DMS53 (cell line): Measurements from ENCODE around the gene ANO3.
A peak's percentile ranks its signal among the peaks of the same experiment; 100 is the strongest.
"Not testable (repeated sequence)": the region's sequence is repeated elsewhere in the genome, so short reads cannot be mapped to it uniquely, and the experiment has no call there.

Source experiments
- DNase-seq: peaks from one replicate; lab custom pipeline; 2025; lab: John Stamatoyannopoulos, UW

Gene ANO3

GRCh38 chr11:26575946-26576345 is 244.0 kb downstream of the ANO3 start:
- no peak for DNase-seq

- no peak for DNase-seq
These were observed 247.2 kb downstream of the ANO3 start for GRCh38 chr11:26578998-26579661.

- DNase-seq = no peak
These were observed 247.8 kb downstream of the ANO3 start for GRCh38 chr11:26579683-26580082.

DNA sequence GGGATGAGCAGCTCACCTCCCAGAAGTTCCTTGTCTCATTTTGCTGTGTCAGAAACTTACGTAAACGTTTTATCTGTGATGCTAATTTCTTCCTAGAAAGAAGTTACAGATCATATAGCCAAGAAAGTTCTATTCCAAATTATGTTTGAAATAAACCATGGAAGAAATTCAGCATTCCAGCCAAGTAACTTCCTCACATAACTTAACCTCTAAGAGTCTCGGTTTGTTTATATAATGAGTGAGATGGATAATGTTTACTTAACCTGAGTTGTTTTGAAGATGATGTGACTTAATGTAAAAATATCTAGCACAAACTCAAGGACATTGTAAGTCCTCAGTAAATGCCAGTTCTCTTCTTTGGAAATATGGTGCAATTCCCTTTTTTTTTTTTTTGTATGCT is 249.0 kb downstream of the ANO3 start:
- DNase-seq = peak; percentile 16

DNA sequence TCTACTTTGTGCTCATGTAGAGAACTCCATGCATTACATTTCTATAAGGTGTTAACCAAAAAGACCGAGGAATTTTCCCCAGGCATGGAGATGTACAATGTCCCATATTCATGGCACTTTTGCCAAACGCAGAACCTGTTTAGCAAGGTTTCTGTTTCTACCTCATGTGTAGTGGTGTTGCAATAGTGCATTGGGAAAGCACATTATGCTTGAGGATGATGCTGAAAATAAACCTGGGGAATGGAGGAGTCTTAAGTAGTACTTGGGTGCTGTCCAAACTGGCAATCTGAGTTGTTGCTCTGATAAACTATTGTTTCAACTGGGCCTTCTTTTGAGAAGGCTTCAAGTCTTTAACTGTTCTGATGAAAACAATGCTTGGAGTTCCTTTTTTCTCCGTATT is 251.6 kb downstream of the ANO3 start:
- peak; percentile 85 for DNase-seq

GRCh38 chr11:26584818-26585217 is 252.9 kb downstream of the ANO3 start:
- DNase-seq = peak; percentile 91

GRCh38 chr11:26587073-26587472 is 255.1 kb downstream of the ANO3 start:
- DNase-seq = no peak

DNA sequence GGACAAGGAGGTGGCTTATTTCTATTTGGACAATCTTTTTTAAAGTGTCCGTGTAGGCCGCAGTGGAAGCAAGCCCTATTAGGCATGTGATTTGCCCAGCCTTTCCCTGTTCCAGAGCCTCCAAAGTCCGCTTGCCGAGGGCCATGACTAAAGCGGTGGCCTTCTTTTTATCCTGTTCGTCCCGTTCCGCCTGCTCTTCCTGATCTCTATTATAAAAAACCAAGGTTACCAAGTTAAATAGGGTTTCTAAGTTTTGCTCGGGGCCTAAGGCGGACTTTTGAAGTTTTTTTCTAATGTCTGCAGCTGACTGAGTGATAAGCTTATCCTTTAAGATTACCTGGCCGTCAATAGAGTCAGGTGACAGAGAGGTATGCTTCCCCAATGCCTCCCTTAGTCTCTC is 261.8 kb downstream of the ANO3 start:
- DNase-seq = no peak

DNA sequence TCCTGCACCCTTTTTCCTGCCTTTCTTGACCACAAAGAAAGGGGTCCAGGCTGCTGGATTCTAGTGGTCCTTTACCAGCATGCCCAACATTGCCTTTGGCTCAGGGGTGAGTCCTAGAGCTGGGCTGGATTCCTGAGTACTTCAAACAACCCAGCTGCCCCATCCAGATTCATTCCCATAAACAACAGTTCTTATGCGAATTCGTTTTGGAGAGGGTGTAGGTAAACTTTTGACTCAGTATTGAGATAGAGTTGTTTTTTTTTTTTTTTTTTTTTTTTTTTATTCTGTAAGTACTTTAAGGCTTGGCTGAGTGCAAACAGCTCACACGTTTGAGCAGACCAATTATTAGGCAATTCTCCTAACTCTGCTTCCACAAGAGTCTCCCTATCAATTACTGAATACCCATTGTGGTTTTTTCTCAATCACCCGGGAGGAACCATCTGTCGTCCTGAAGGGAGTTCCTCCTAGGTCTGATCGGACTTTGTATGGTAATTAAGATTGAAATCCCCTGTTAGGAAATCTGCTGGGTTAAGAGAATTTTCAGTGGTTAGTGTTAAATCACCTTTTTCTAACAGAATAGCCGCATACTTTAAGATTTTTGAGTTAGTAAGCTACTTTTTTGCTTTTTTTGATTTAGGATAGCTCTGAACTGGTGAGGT is 263.4 kb downstream of the ANO3 start:
- not testable (repeated sequence) for DNase-seq

DNA sequence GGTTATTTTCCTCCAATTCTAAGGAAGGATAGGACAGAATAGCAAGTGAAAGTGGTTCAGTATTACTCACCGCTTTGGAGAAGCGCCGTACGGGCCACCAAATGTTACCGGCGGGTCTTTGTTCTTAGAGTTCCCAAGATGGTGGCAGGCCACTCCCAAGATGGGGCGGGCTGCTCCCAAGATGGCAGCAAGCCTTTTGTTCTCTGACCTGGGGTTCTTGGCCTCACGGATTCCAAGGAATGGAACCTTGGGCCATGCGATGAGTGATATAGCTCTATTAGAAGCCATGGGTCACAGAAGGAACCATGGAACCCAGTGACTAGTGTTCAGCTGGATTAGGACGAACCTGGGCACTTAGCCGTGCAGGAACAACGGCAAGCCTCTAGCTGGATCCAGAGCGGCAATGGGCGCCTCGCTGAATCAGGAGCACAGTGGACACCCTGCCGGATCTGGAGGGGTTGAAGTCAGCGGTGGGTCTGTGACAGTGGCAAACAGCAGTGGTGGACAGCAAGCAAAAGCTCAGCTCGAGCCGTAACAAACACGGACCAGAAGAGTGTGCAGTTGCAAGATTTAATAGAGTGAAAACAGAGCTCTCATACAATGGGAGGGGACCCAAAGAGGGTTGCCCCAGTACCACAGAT is 265.2 kb downstream of the ANO3 start:
- DNase-seq = not testable (repeated sequence)

DNA sequence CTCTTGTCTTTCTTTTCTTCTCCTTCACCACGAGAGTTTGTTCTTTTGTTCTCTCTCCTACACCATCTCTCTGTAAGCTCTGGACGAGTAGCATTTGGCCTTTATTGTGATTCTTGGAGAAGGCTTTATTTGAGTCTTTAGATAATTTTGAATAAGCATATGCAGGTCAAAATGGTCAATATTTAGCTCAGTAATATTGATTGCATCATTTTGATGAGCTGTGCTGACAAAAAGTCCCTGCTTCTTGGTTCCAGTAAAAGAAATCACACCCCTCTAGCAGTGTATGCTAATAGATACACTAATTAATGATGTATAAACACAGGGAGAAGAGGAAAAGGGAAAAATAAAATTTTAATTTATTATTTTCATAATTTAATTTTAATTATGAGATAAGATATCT is 266.0 kb downstream of the ANO3 start:
- DNase-seq = no peak

- DNase-seq = peak; percentile 75
These were observed 267.5 kb downstream of the ANO3 start for GRCh38 chr11:26599425-26599824.

- DNase-seq = no peak
These were observed 268.0 kb downstream of the ANO3 start for GRCh38 chr11:26599876-26600434.

DNA sequence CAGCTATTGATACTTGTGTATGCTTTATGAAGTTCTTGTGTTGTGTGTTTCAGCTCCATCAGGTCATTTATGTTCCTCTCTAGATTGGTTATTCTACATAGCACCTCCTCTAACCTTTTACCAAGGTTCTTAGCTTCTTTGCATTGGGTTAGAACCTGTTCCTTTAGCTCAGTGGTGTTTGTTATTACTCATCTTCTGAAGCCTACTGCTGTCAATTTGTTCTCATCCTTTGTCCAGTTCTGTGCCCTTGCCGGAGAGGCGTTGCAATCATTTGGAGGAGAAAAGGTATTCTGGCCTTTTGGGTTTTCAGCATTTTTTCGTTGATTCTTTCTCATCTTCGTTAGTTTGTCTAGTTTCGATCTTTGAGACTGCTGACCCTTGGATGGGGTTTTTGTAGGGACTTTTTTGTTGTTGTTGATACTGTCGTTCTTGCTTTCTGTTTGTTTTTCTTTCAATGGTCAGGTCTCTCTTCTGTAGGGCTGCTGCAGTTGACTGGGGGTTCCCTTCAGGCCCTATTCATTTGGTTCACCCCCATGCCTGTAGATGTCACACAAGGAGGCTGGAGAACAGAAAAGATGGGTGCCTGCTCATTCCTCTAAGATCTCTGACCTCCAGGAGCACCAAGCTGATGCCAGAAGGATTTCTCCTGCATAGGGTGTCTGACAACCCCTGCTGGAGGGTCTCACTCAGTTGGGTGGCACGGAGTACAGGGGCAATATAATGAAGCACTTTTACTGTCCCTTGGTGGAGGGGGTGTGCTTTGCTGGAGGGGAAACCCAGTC is 276.0 kb downstream of the ANO3 start:
- DNase-seq = no peak

DNA sequence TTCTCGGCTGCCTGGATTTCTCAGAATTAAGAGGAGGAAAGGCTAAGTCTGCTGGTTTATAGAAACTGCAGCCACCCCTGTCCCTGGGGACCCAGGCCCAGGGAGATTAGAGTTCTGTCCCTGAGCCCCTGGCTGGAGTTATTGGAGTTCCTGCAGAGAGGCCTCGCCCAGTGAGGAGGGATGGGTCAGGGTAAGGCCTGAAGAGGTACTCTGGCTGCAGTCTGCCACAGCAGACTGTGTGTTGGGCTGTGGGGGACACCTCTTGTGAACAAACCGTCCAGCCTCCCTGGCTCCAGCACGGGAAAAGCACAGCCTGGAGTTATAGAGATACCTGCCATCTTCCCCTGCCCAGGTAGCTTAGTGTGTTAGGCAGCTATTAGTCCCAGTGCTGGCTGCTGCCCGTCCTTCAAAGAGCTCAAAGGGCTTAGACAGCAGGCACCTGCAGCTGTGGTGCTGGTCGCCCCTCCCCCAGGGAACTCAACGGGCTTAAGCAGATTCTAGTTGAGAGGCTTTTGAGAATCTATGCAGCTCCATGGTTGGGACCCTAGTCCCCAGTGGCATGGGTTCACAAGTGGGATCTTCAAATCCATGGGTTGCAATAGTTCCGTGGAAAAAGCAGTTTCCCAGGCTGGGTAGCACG is 276.7 kb downstream of the ANO3 start:
- no peak for DNase-seq

DNA sequence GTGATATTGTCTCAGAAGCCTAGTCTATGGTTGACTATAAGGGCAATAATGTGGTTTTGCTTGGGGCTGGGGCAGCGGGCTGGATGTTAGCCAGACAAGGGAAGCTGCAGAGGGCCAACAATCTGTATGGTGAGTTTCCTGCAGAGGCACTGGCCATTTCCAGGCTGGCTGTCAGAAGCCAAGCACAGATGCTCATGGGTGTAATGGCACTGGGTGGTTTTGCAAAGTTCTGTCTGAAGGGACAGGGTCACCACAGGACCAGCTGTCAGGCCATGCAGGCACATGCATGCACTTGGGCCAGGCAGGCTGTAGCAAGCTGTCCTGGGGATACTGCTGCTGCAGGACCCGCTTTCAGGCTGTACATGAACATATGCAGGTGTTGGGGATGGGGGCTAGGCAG is 281.8 kb downstream of the ANO3 start:
- no peak for DNase-seq

DNA sequence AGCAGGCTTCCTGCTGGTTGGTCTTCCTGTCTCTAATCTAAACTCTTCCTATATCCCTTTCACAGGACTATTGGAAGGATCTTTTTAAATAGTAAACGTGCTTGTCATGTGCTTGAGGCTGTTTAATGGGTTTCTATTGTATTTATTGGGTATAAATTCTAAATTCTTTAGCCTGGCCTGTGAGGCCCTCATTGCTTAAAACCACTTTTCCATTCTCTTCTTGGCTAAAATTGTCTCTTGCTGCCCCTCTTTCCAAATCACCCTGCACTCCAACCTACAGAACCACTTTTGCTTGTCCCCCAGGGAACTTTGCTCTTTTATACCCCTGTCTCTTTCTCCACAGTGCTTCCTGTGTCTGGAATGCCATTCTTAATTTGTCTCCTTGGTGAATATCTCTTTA is 286.5 kb downstream of the ANO3 start:
- no peak for DNase-seq

GRCh38 chr11:26620282-26621045 is 288.5 kb downstream of the ANO3 start:
- DNase-seq = peak; percentile 80

DNA sequence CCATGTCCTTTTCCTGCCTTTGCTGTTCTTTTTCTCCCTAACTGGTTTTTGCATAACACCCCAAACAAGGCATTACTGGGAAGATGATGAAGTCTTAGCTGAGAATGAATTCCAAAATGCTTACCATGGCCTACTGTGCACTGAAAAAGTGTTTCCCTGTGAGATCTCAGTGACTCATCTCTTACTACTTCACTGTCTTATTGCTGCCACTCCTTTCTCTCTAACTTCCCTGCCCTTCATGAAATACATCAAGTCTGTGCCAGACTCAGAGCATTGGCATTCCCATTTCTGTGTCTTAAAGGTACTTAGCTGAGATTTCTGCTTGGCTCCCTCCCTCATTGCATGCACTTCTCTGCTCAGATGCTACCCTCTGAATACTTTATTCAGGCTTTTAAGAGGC is 289.2 kb downstream of the ANO3 start:
- DNase-seq = peak; percentile 30

DNA sequence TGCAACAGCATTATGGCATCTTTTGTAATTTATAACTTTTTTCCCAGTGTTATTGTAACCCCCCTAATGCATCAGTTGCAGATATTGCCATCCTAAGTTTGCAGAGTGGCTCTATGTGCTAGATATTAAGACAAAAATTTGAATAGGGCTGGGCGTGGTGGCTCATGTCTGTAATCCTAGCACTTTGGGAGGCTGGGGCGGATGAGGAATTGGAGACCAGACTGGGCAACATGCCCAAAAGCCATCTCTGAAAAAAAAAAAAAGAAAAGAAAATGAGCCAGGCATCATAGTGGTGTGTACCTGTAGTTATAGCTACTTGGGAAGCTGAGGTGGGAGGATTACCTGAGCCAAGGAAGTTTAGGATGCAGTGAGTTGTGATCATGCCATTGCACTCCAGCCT is 290.3 kb downstream of the ANO3 start:
- DNase-seq = no peak

DNA sequence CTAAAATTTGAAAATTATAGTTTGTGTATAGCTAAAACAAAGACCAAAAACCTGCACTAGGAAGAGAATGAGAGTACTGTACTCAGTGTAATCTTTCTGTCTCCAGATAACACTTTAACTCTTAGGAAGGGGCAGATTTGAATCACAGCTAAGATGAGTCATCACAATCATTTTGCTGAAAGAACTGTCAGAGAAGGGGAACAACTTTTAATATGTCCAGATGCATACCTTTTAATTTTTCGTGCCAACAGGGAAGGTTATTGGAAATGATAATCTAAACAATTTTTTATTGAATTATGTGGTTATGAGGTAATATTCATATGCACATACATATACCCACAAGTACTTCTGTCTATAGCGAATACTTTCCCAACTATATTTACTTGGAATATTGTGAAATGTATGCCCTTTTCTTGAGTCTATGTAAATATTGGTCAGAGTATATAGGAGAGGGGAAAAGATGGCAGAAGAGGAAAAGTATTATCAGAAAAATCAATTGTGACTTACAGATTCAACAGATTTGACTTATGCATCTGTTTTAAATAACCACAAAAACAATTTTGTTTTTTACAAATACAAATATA is 291.2 kb downstream of the ANO3 start:
- DNase-seq = peak; percentile 5
